Kasumi-1 (cell line): ENCODE measurements around the gene CDC6.

Source experiments
- DNase-seq, 2 experiments: peaks; one replicate each; lab custom pipeline; 2025; lab: John Stamatoyannopoulos, UW

The CDC6 gene

GRCh38 chr17:40312131-40312731, 24.6 kb downstream of the CDC6 start:
- no peak for DNase-seq

GRCh38 chr17:40312893-40313667, 25.4 kb downstream of the CDC6 start:
- DNase-seq, result no peak

- DNase-seq, result no peak
Observed at GRCh38 chr17:40313668-40314583, 26.2 kb downstream of the CDC6 start.

DNA sequence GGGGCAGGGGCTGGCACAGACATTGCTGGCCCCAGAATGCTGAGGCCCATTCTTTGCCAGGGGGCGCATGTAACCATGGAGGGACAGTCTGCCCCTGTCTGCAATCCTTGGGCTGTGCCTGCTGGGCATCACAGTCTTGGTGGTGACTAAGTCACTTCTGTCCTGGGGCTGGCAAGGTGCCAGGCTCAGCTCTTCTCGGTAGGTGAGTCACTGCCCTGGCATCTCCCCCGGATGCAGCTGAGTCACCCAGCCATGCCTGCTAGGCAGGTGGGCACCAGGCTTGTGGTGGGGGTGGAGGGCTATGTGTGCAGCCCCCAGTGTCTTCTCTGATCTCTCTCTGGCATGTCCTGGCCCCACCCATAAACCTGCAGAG, 26.9 kb downstream of the CDC6 start:
- DNase-seq, result no peak

DNA sequence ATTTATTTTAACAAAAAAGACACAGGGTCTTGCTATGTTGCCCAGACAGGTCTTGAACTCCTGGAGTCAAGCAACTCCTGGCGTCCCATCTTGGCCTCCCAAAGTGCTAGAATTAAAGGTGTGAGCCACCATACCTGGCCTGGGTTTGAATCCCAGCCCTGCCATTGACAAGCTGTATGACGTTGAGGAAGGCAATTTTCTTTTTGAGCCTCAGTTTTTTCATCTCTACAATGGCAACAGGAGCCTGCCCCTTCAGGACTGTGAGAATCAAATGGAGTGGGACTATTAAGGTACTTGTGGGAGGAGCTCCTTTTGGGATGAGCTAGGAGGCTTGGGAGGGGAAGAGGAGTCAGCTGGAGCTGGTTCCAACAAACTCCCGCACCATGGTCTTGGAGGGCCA, 27.5 kb downstream of the CDC6 start:
- no peak for DNase-seq

DNA sequence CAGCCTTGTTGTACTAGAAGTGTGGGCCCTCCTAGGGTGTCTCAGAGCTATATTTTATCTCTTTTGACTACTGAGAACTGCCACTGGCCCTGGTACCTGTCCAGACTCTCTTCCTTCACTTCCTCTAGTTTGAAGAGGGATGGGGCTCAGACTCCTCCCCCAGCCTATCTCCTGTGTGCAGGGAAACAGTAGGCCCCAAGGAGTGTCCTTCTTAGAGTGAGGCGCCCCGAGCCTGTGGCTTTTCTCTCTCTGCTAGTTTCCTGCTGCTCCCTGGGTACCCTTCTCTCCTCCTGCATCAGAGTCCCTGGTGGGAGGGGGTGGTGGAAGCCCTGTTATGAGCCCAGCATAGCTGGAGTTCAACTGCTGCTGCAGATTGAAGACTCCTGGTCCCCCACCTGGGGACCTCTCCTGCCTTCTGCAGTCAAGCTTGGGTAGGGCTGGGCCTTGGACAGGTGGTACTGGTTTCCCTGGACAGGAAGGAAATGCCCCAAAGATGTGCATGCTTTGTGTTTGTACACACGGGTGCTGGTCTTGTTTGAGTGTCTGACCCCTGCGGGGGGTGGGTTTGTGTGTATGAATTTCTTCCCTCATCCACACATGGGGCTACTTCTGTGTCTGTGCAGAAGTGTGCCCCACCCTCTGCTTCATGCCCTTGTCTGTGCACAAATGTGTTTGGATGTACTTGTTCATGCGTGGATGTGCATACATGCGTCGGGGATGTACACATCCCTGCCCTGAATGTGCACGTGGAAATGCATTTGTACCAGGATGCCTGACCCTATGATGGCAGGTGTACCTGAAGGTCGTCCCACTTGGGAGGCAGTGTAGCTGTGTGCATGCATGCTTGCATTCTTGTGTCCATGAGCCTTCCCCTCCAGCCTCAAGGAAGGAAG, 28.2 kb downstream of the CDC6 start:
- peak; percentile 67 to 77 for DNase-seq

DNA sequence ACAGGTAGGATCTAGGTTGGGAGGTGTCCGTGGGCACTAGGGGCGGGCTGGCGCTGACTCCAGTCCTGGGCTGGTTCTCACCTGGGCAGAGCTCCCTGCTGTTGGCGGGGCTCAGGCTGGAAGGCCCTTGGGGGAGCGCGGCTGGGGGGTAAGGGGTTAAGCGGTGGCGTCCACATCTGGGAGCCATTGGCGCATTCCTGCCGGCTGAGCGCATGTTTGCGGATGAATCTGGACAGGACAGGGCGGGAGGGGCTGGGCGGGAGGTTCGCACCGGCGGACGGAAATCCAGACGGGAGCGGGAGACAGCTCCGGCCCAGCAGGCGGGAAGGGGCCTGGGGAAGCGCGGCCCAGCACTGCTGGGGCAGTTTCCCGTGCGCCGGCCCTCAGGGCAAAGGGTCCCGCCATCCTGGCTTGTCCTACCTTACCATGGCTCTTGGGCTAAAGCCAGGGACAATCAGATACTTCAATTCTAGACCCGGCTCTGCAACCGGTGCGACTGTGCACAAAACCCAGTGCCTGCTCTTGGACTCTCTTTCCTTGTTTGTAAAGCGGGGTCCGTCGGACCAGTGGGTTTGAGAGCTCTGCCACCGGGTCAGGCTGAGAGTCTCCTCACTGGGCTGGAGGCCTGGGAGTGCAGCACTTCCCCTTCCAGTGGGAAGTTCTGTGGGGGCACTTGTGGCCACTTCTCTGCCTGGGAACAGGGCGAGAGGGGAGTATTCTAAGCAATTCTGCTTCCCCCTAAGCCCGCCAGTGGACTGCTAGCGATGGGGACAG, 29.1 kb downstream of the CDC6 start:
- no peak for DNase-seq

DNA sequence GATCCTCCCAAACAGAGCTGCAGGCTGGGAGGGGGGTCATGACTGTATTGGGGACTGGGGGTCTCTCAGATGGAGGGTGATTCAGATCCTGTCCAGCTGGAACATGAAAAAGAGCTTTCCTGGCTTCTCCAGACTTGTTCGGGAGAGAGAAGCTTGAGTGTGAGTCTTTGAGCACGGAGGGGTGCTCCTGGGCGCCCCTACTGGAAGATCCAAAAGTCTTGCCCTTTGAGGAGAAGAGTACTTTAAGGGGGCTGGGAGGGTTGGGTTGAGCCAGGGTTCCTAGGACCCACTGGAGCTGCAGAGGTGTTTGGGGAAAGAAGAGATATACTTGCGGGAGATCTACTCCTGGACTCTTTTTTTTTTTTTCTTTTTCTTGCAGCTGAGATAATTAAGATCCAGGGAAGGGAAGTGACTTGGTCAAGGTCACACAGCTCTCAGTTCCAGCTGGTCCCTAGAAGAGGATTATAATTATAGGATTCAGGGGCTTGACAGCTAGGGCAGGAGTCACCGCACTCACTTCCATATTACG, 29.7 kb downstream of the CDC6 start:
- DNase-seq, result peak; percentile 38 to 48

DNA sequence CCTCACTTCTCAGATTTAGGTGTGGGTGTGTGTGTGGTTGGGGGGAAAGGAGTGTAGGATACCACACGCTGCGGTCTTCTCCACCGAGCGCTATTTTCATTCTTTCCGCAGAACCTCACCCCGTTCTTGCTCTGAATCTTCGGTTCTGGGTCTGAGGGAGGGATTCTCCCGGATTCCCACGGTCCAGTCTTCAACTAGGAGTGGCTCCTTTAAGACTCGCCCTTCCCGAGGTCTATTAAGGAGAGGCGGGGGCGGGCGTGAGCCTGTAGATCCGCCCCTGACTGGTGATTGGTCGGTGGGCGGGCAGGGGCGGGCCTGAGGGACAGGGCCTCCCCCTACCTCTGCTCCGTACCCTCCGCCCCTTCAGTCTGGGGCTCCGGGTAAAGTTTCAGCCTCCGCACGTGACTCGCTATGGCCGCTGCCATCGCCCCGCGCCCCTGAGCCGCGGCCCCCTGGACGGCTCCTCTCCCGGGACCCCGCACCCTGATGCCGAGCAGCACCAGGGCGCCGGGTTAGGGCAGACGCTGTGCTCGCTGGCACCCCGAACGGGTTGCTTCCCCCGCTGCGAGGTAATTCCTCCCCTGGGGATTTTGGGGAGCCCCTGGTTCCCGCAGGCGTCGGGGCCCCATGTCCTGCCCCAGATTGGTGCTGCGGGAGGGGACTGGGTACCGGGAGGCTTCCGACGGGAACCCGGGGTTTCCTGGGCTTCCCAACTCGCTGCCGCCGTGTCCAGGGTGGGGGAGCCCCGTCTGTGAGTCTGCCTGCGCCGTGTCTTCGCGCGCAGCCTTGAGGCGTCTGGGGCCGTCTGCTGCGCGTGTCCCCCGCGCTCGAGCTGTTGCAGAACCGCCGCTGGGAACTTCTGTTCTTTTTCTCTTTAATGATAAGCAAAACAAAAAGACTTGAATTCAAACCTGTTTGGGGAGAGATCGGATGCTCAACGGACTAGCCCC, 30.5 kb downstream of the CDC6 start:
- peak; percentile 92 for DNase-seq

- DNase-seq, result no peak
Observed at GRCh38 chr17:40318830-40319391, 31.2 kb downstream of the CDC6 start.

- no peak for DNase-seq
Observed at GRCh38 chr17:40319651-40320540, 32.2 kb downstream of the CDC6 start.

DNA sequence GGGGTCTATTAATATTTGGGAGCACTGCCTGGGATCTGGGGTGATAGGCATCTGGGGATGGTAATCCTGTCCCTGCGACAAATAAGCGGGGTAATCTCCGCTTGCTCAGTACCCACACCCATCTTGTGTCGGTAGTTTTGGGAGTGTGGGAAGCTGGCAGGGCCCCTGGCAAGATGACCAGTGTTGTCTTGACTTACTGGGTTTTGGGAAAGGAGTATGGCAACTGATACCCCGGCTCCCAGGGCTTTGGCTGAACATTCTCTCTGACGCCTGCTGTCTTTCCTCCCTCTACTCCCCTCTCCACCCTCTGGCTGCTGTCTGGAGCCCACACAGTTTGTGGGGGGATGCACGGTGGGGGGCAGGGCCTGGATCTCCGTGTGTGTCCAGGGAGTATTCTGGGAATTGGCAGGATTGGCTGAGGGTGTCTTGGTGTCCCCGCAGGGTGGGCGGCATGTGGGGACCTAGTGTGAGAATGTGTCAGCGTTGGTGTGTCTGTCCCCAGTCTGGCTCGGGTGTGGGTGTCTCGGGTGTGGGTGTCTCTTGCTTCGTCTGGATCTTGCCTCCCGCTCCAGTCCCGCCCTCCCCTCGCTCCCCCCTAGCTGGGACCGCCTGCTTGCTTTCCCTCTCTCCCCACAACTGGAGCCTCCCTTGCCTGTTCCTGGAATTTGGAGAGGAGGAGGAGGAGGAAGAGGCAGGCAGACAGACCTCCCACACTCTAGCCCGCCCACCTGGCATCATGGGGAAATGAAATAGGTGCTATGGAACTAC, 33.3 kb downstream of the CDC6 start:
- no peak for DNase-seq

- no peak for DNase-seq
Observed at GRCh38 chr17:40321524-40321929, 33.8 kb downstream of the CDC6 start.

DNA sequence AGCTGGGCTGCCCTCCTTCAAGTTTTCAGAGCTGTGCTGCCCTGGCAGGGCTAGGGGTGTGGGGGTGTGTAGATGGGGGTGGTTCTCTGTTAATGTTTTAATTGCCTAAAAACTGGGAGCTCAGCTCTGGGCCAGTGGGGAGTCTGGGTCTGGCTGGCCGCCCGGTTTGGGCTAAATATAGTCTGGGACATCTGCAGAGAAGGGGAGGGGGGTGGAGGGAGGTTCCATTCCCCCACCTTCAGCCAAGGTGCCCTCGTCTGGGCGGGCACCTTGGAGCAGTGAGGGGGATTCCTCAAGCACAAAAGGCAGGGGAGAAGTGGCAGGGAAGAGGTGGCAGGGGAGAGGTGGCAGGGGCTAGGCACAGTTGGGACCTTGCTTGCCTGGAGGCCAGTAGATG, 34.3 kb downstream of the CDC6 start:
- DNase-seq, result no peak

DNA sequence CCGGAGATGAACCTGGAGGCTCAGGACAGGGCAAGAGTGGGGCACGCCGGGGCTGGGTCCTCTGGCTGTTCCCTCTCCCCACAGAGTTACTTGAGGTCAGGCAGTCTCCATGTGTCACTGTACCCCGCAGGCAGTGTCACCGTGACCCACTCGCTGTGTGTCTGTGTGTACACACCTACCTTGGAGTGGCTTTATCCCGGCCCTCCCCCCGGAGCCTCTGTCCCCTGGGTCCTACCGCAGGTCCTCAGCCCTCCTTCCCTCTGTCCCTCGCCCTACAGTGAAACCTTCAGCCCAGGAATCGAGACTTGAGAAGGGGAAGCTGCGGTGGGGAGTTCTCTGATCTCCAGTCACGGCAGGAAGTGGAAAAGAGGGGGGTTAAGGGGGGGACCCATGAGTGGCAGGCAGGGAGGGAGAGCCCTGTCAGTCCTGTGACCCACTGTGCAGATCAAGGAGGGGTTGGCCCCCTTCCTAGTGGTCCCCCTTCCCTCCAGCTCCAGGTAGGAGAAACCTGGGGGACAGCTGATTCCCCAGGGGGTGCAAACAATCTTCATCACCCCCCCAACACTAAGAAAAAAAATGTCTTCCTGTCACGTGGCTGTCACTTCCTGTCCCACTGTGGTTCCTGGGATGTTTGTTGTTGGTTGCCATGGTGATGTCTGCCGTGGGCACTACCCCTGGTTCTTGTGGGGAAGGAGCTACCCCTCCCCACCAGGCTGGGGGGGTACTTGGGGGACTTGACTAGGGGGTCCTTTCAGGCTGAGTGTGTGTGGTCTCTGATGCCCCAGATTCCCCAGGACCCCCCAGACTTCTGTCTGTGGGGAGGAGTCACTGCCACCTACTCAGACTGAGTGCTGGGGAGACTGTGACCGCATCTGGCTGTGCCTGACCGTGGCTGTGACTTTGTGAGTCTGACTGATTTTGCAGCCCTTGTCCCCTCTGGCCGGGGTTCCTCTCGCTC, 35.0 kb downstream of the CDC6 start:
- peak; percentile 95 to 97 for DNase-seq
